Natural killer cell (primary cell): ENCODE data around the gene LSAMP. TPM values are rescaled to one million over a fixed set of nuclear protein-coding genes. Genes with fewer than 3 reads are reported as not detected.

Experiments
- ATAC-seq, 3 donors: fragments of 150-1000 bp in 2 of 3; fragments of 200-7000 bp in 1 of 3; cut with Tn5 transposase; 1 replicate in 1 of 3; 2 replicates in 2 of 3; pipeline ENCODE4 v1.10.0; 2021; ENCODE audit warnings: mild to moderate bottlenecking in 2 of 3, moderate library complexity in 2 of 3
- DNase-seq, 2 donors: peaks; one replicate each; pipeline versions ENCODE4 v3.0.0 to v3.0.0-alpha.2; 2013 to 2021; ENCODE audit warnings: mixed read lengths in 1 of 2
- H3K27ac ChIP-seq: one replicate; pipeline ENCODE4 v1.5.1; 2013; ENCODE audit warnings: mild to moderate bottlenecking, low read length
- H3K27me3 ChIP-seq: one replicate; pipeline ENCODE4 v1.6.1; 2013; ENCODE audit warnings: low read length; ENCODE audit not compliant: control insufficient read depth, insufficient read depth
- H3K36me3 ChIP-seq: one replicate; pipeline ENCODE4 v1.6.1; 2013; ENCODE audit warnings: low read length; ENCODE audit not compliant: control insufficient read depth, insufficient read depth
- H3K4me1 ChIP-seq: one replicate; pipeline ENCODE4 v1.6.1; 2013; ENCODE audit warnings: low read length; ENCODE audit not compliant: control insufficient read depth, insufficient read depth
- H3K4me3 ChIP-seq: one replicate; pipeline ENCODE4 v1.5.1; 2013; ENCODE audit warnings: low read length
- H3K9me3 ChIP-seq: one replicate; pipeline ENCODE4 v1.6.1; 2013; ENCODE audit warnings: low read length; ENCODE audit not compliant: control insufficient read depth, insufficient read depth
- H3K27ac Mint-ChIP-seq, 2 donors: one replicate each; pipeline ENCODE4 v1.8.0; 2022; ENCODE audit warnings: mild to moderate bottlenecking in 2 of 2, mixed read lengths in 2 of 2, moderate library complexity in 1 of 2
- H3K27me3 Mint-ChIP-seq, 2 donors: one replicate each; pipeline ENCODE4 v1.8.0; 2022; ENCODE audit warnings: low read depth in 2 of 2, mixed read lengths in 2 of 2
- H3K36me3 Mint-ChIP-seq: one replicate; pipeline ENCODE4 v1.8.0; 2022; ENCODE audit warnings: mixed read lengths
- H3K4me1 Mint-ChIP-seq, 2 donors: one replicate each; pipeline ENCODE4 v1.8.0; 2022; ENCODE audit warnings: mixed read lengths in 2 of 2
- H3K4me3 Mint-ChIP-seq: one replicate; pipeline ENCODE4 v1.8.0; 2022; ENCODE audit warnings: mild to moderate bottlenecking, moderate library complexity, mixed read lengths
- H3K9me3 Mint-ChIP-seq, 2 donors: one replicate each; pipeline ENCODE4 v1.8.0; 2022; ENCODE audit warnings: mixed read lengths in 2 of 2
- WGBS: methylation state at CpG from one replicate; pipeline ENCODE4 v1.1.7; 2013; ENCODE audit warnings: missing lambda C conversion rate; ENCODE audit not compliant: insufficient coverage; 5-methylcytosine and 5-hydroxymethylcytosine counted together
- intact Hi-C: fragments of 100-400 bp; cut with micrococcal nuclease; formaldehyde crosslinking; loops from one replicate; pipeline ENCODE4 v1.14.2; 2022
- total RNA-seq, 4 donors: library from RNA; stranded (reverse); fragments of 120-200 nt in 1 of 4; gene quantifications; one replicate each; pipeline versions ENCODE4 v1.2.3 to v1.2.4, GENCODE V29; 2013 to 2022
- TF ChIP-seq, protein P1 (sequence below): fragments of 200-600 bp; IDR thresholded peaks from one replicate; pipeline ENCODE4 v1.8.0; 2022; ENCODE audit warnings: antibody characterized with exemption

The LSAMP gene
- total RNA-seq, 3 donors from 2014 or later (not counting 1 experiment from before 2014, with no cell fraction given) = not detected

- Histone ChIP-seq H3K27ac (no peak overlapping the region), H3K36me3 (no peaks in the 10 kb centered on the region), H3K4me3 (no peak overlapping the region), H3K27me3 (no peaks in the 10 kb centered on the region), H3K9me3 (no peaks in the 10 kb centered on the region), H3K4me1 (no peaks in the 10 kb centered on the region)
- H3K36me3 Mint-ChIP-seq = no peaks in the 10 kb centered on the region
- 64% methylated on average over 1 of the region's 1 CpG for WGBS
- H3K27me3 Mint-ChIP-seq = no peaks in the 10 kb centered on the region
- no peak overlapping the region for H3K27ac Mint-ChIP-seq
- peaks cover 6 to 7% of the 10 kb centered on the region in 2 donors for H3K9me3 Mint-ChIP-seq
- H3K4me1 Mint-ChIP-seq = no peaks in the 10 kb centered on the region
- TF ChIP-seq, protein P1, sequence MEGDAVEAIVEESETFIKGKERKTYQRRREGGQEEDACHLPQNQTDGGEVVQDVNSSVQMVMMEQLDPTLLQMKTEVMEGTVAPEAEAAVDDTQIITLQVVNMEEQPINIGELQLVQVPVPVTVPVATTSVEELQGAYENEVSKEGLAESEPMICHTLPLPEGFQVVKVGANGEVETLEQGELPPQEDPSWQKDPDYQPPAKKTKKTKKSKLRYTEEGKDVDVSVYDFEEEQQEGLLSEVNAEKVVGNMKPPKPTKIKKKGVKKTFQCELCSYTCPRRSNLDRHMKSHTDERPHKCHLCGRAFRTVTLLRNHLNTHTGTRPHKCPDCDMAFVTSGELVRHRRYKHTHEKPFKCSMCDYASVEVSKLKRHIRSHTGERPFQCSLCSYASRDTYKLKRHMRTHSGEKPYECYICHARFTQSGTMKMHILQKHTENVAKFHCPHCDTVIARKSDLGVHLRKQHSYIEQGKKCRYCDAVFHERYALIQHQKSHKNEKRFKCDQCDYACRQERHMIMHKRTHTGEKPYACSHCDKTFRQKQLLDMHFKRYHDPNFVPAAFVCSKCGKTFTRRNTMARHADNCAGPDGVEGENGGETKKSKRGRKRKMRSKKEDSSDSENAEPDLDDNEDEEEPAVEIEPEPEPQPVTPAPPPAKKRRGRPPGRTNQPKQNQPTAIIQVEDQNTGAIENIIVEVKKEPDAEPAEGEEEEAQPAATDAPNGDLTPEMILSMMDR = no peak
- DNase-seq (no peak), ATAC-seq (no peak)
- H3K4me3 Mint-ChIP-seq = no peak overlapping the region
- intact Hi-C loops = no loop called here
These were observed 406.2 kb downstream of the LSAMP start for GRCh38 chr3:116038968-116039650.

- WGBS = 37% methylated on average over 3 of the region's 5 CpGs
- no peak for ATAC-seq
- intact Hi-C loops = no loop called here
- H3K4me1 ChIP-seq = no peaks in the 10 kb centered on the region
- Mint-ChIP-seq H3K4me1 (no peaks in the 10 kb centered on the region), H3K27ac (no peak overlapping the region), H3K4me3 (no peak overlapping the region), H3K27me3 (no peaks in the 10 kb centered on the region), H3K9me3 (peaks cover 7% of the 10 kb centered on the region in 2 donors), H3K36me3 (no peaks in the 10 kb centered on the region)
- H3K4me3 ChIP-seq = no peak overlapping the region
- no peaks in the 10 kb centered on the region for H3K9me3 ChIP-seq
- DNase-seq = no peak
- TF ChIP-seq, protein P1 = no peak
- H3K27me3 ChIP-seq = no peaks in the 10 kb centered on the region
- H3K36me3 ChIP-seq = no peaks in the 10 kb centered on the region
- H3K27ac ChIP-seq = no peak overlapping the region
These were observed 407.1 kb downstream of the LSAMP start for GRCh38 chr3:116037954-116038911.

- Mint-ChIP-seq H3K27ac (no peak overlapping the region), H3K4me1 (no peaks in the 10 kb centered on the region)
- WGBS = 73% methylated on average over 3 of the region's 3 CpGs
These were observed 409.9 kb downstream of the LSAMP start for GRCh38 chr3:116035429-116035828.

More at GRCh38 chr3:116035429-116035828, 409.9 kb downstream of the LSAMP start:
- Histone ChIP-seq H3K4me1 (no peaks in the 10 kb centered on the region), H3K4me3 (no peak overlapping the region), H3K27ac (no peak overlapping the region), H3K27me3 (no peaks in the 10 kb centered on the region), H3K9me3 (no peaks in the 10 kb centered on the region), H3K36me3 (no peaks in the 10 kb centered on the region)
- intact Hi-C loops = no loop called here
- no peaks in the 10 kb centered on the region for H3K27me3 Mint-ChIP-seq
- TF ChIP-seq, protein P1 = no peak
- H3K4me3 Mint-ChIP-seq = no peak overlapping the region
- DNase-seq (no peak), ATAC-seq (no peak)
- H3K9me3 Mint-ChIP-seq = peaks cover 4 to 7% of the 10 kb centered on the region in 2 donors
- no peaks in the 10 kb centered on the region for H3K36me3 Mint-ChIP-seq
